HG03196 (cell line): ENCODE results near the gene TULP4.

ENCODE experiments used
- ATAC-seq: cut with Tn5 transposase; IDR thresholded peaks from one replicate; pipeline ENCODE4 v1.9.1; 2021; ENCODE audit not compliant: unreplicated experiment

The TULP4 gene

DNA sequence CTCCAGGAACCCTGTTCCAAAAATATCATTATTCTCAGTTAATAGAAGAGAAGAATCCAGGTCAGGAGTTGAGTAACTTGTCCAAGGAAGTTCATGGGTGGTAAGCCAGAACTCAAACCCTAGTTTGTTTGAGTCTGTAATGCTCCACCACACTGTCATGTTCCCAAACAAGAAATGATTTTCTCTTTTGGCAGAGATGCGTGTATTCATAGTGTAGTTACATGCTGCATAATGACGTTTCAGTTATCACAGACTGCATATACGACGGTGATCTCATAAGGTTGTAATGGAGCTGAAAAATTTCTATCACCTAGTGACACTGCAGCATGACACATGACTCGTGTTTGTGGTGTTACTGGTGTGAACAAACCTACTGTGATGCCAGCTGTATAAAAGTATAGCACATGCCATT lies 102.6 kb downstream of the TULP4 start:
- ATAC-seq, result no peak

DNA sequence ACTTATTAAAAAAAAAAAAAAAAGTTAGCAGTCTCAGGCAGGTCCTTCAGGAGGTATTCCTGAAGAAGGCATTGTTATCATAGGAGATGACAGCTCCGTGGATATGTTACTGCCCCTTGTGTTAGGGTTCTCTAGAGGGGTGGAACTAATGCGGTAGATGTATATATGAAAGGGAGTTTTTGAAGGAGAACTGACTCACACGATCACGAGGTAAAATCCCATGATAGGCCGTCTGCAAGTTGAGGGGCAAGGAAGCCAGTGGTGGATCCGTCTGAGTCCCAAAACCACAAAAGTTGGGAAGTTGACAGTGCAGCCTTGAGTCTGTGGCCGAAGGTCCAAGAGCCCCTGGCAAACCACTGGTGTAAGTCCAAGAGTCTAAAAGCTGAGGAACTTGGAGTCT lies 103.4 kb downstream of the TULP4 start:
- ATAC-seq, result no peak

DNA sequence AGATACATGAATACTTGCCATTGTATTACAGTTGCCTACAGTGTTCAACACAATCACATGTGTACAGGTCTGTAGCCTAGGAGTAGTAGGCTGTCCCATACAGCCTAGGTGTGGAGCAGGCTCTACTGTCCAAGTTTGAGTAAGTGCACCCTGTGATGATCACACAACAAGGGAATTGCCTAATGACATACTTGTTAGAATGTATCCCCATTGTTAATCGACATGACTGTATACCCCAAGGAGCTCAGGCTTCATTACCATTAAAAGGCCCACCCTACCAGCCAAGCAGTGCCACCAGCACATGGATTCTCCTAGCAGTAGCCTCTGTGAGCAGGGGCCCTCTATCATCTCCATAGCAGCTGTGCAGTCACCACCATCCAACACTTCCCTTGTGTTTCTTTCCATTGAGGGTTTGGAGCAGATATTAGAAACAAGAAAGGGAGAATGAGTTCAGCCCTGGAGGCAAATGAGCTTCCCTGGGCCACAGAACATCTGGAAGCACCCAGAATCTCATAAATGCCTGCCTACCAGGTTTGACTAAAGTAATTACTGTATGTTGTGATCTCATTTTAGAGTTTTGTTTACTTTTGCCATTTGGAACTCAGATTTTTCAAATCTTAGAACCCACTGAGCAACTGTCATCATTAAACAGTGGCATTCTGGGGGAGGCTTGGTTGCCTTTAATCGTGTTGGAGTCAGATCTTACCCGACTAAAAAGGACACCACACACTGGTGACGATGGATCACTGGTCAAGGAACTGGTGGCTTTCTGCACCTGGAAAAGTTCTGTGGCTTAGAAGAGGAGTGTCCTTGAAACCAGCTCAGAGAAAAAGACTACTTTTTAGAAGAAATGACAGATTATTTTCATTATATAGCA lies 104.9 kb downstream of the TULP4 start:
- no peak for ATAC-seq

DNA sequence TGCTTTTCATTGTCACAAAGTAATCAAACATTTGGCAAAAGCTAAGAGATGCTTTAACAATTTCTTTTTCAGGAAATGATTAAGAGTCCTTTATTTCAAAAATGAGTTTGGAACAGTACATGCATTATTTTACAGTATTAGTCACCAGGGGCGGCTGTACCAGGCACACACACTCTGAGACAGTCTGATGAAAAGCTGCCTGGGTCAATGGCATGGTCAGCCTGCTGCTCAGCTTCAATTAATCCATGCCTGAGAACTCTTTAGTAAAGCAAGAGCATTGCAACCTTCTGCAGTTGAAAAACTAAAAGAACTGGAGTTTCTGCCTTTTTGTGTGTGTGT lies 105.5 kb downstream of the TULP4 start:
- ATAC-seq, result no peak

DNA sequence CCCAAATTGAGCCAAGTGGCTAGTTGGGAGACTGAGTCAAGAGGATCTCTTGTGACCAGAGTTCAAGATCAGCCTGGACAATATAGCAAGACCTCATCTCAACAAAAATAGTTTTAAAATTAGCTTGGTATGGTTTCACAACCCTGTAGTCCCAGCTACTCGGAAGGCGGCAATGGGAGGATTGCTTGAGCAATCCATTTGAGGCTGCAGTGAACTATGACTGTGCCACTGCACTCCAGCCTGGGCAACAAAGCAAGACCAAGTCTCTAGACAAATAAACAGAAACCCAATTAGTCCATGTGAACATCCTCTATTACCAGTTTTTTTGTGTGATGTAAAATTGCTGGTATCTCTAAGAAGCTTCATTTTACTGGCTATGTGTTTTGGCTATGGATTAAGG lies 106.2 kb downstream of the TULP4 start:
- ATAC-seq, result no peak

DNA sequence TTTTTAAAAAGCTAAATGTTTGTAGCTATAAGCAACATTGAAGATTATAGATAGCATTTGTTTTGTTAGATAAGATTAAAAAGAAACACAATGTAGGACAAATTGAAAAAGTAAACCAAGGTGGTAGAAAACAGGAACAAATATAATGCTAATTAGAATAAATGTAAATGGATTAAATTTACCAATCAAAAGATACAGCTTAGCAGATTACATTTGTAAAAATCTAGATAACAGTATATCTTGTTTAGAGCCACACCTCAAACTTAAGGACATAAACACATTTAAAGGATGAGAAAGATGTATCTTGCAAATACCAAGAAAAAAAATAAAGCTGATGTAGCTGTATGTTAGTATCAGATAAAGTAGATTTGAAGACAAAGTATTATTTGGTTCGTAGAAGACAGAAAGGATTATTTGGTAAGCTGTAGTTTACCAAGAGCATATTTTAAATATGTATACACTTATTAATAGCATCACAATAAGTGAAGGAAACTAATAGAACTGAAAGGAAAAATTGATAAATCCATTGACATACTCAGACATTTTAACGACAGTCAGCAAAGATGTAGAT lies 107.2 kb downstream of the TULP4 start:
- no peak for ATAC-seq

DNA sequence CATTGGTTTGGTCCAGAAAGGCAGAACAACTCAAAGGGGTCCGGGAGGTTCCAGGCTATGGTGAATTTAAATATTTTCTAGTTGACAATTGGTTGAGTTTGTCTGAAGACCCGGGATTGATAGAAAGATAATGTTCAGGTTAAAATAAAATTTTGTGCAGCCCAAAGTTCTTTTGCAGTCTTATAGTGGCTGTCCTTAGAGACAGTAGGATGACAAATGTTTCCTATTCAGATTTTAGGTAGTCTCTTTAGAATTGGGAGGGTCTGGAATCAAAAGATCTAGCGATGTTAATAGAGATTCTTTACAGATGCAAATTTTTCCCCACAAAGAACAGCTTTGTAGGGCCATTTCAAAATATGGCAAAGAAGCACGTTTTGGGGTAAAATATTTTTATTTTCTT lies 109.1 kb downstream of the TULP4 start:
- no peak for ATAC-seq

DNA sequence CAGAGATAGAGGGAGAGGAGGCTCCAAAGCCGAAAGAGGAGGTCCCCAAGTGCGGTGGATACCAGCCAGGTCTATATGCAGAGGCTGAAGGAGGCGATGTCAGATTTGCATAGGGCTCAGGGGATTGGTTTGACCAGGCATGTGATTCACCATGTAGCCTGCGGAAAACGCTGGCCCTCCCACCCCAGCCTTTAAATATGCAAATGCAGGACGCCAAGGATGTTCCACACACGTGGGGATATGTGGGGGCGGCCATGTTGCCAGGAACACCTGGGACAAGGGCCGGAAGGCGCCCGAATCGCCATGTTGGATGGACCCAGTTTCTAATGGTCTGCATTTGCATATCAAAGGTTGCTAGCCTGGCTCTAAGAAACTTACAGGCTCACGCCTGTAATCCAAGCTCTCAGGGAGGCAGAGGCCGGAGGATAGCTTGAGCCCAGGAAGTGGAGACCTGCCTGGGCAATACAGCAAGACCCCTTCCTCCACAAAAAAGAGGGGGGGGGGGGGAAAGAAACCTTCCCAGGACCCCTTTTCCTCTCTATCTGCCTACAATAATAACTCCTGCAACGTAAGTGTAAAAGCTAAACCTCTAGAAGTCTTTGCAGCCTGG lies 110.5 kb downstream of the TULP4 start:
- no peak for ATAC-seq

DNA sequence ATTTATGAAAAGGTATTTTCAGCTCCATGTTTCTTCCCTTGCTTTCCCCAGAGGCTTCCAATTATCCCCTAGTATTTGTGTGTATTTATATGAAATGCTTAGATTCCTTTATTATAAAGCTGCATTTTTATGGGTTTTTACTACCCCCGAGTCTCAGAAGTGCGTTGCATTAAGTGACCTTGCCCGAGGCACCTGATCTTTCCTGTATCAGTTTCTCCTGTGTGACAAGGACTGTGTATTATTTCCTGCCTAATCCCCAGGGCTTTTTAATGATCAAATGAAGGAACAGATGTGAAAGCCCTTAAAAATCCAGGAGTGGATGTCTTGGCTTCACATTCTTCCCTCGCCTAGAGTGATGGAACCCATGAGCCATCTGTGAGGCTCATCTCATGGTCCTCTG lies 118.8 kb downstream of the TULP4 start:
- no peak for ATAC-seq

DNA sequence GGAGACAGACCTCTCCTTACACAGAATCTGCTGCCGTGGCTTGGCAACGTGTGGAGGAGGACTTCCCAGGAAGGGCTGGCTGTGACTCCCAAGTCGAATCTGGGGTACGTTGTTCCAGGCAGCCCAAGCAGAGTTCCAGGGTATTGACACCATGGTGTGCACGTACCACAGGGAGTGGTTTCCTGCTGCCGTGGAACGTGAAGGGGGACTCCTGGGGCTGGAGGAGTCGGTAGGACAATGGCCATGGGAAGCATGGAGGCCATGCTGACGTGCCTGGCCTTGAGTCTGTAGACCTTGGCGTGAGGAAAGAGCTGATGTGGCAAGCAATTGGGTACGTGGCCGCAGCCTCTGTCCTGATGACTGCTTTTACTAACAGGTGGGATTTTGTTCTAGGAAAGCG lies 119.3 kb downstream of the TULP4 start:
- no peak for ATAC-seq

DNA sequence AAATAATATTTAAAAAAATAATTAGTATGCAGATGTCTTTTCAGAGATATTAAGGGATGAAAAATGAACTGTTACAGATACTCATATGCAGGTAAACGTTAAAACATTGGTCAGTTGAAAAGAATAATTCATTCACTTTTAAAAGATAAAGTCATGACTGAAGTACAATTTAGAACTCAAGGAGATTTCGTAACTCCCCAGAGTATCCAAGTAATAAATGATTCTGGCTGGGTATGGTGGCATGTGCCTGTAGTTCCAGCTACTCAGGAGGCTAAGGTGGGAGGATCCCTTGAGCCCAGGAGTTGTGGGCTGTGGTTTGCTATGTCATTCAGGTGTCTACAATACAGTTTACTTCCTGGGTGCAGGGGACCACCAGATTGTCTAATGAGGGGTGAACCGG lies 125.3 kb downstream of the TULP4 start:
- ATAC-seq, result no peak

DNA sequence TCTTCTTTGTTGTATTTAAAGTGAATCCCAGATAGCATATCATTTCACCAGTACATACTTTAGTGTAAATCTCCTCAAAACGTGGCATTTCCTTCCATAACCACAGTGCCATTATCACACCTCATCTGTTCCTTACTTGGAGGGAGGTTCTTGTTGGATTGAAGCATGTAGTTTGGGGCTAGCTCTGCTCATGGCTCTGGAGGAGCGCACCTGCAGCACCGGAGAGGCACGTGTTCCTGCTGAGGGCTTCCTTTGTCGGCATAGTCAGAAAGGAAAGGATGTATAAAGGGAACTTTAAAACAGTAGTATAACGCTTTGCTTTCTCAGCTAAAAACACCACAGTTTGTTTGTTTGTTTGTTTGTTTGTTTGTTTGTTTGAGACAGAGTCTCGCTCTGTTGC lies 126.0 kb downstream of the TULP4 start:
- no peak for ATAC-seq

DNA sequence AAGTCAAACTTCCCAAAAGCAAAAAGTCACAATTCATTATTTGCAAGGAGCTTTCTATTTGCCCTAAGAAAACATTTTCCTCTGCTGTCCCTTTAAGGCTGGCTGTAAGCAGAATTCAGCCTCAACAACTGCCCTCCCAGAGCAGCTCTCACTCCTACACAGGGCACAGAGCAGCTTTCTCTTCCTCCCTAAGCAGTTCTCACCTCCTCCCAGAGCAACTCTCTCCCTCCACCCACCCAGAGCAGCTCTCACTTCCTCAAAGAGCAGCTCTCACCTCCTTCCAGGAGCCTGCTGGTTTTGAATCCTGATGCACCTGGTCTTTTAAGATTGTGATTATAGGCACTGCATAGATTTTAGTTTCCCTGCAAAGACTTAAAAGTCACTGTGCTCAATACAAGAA lies 127.0 kb downstream of the TULP4 start:
- ATAC-seq, result peak; percentile 86

DNA sequence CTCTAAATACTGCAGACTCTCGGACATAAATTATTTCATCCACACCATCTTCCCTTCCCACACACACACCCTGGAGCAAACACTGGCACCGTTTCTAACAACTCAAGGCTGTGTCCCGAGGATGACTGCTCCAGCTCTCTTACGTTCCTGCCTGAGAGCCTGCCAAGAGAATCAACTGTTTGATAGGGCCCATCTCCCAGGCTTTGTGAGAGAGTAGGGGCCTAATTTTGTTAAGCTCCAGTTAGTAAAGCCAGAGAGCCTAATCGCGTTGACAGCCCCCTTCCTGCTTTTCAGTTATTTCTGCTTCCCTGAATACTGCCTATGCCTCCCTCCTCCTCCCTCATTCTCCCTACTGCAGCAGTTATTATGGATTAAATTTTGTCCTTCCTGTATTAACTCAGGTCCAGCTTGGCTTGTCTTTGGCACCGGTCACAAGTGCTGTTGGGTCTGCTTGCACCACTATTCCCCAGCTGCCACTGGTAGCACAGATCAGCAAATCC lies 129.5 kb downstream of the TULP4 start:
- no peak for ATAC-seq

DNA sequence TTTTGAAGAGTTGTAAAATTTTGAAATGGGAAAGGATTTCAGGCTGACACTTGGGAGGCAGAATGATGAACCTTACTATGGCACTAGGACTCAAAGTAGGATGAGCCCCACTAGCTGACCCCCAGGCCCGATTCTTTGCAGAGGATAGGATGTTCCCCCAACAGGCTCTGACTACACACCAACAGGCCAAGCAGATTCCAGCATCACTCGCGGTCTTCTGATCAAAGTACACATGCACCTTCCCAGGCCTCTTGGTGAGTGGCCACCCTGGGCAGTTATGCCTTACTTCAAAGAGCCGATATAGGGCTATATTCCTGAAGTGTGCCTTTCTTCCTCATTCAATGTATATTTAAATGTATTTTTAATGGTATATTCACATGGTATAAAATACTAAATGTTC lies 130.0 kb downstream of the TULP4 start:
- no peak for ATAC-seq

DNA sequence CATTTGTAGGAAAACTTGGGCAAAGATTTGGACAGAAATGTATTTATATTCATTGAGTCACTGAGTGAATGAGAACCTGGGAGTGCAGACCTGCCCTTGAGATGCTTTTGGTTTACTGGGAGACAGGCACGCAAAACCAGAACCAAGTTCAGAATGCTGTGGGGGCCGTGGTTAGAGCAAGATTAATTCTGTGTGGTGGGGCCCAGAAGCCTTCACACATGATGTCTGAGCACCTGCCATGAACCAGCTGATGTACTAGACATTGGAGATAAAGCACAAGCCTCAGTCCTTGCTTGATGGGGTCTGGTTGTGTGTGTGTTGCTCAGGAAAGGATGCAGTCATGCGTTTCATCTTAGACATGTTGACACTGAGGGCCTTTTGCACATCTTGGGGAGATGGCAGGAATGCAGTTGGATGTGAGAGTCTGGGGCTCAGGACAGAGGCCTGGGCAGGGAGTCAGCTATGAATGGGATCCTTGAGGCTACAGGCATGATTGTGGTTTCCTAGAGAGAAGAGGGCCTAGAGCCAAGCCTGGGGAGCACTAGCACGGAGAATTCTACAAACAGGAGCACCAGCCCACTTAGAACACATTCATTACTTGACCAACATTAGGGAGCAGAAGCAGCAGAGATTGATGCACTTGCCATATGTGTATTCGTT lies 133.3 kb downstream of the TULP4 start:
- no peak for ATAC-seq

DNA sequence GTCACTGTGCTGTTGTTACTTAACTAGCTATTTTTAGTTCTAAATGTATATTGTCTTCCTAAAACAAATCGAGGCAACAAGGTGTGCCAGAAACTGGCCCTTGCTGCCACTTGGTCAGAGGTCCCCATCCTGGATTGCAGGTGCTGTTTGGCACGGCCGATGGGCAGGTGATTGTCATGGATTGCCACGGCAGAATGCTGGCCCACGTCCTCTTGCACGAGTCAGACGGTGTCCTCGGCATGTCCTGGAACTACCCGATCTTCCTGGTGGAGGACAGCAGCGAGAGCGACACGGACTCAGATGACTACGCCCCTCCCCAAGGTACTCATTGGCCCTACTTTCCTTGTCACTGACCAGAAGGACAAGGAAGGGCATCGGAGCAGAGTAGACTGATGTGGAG lies 136.6 kb downstream of the TULP4 start:
- no peak for ATAC-seq

DNA sequence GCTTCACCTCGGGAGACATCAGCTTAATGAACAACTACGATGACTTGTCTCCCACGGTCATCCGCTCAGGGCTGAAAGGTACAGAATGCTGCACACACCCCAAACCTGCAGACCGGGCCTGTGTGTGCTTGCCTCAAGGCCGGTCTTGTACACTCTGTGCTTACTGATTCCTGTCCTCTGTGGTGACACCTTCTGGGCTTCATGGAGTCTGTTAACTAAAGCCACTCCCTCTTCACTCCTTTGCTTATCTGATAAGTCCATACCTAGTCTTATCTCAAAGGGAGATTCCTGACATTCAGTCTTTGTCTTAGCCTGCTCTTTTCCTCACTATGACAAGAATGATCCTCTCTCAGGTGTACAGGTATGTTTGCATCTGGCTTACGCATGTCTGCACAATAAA lies 139.9 kb downstream of the TULP4 start:
- ATAC-seq, result no peak

DNA sequence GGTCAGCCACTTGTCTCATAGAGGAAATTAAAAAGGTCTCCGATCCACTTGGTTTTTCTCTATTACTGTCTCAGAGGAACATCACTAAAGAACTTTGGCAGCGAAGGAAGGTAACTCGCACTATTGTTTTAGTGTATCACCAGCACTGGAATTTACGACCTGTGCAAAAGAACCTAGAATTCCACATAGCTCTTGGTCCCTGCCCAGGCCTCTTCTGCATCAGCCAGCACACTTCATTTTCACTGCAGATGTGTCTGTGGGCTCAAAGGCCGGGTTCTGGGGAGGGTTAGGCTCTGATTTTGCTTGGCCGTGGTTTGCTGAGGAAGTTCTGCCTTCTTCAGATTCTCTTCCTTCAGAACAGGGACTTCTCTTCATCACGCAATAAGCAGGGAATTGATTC lies 144.9 kb downstream of the TULP4 start:
- ATAC-seq, result no peak

DNA sequence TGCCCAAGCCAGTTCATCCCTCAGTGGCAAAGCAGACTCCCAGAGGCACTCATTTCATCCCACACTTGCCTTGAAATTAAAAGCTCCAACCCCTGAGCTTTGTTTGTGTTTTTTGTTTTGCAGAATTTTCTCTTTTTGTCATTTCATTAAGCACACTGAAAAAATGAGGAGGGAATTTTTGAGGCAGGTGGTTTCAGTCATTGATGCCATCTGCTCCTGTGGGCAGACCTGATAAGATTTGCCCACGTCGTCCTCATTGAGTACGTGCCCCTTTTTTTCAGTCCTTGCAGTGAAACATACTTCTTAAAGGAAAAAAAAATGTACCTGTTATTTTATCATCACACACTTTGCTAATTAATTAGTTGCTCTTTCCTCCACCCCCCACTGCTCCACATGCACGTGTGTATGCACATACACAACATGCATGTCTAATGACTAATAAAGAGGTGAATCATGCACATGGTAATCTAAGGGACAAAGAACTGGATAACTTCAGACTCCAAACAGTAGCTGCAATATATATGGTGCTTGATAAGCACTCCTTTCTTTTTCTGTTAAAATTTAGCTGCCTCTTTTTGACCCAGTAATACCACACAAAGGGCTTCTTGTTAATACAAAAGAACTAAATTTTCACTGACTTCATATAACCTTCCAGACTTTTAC lies 145.5 kb downstream of the TULP4 start:
- ATAC-seq, result no peak

DNA sequence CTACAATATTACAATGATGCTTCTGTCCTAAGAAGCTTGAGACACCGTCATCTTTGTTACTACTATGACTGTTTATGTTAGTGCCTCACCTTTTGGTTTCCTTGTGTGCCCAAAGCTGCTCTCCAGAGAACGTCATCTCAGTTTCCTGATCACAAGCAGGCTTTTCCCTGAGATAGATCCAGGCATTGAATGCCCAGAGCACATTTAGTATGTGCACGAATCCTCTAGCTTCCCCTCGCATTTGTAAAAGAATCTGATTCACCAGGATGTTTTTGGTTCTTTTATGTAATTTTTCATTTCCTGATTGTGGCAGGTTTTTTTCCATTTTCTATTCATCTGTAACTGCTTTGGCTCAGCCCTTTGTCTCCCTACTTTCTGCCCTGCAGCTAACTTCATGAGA lies 147.5 kb downstream of the TULP4 start:
- ATAC-seq, result no peak
